Ishikawa (cell line): ENCODE measurements around the gene NEXMIF.

Experiments
- CEBPB ChIP-seq: IDR thresholded peaks from 2 replicates; pipeline ENCODE4 v1.6.1; 2012
- EGR1 ChIP-seq: IDR thresholded peaks from 2 replicates; pipeline ENCODE4 v1.6.1; 2012
- EP300 ChIP-seq: IDR thresholded peaks from 2 replicates; pipeline ENCODE4 v1.6.1; 2012; ENCODE audit warnings: borderline replicate concordance
- NFIC ChIP-seq: IDR thresholded peaks from 2 replicates; pipeline ENCODE4 v1.6.1; 2012
- RAD21 ChIP-seq: IDR thresholded peaks from 2 replicates; pipeline ENCODE4 v1.6.1; 2012; ENCODE audit warnings: low read depth
- TAF1 ChIP-seq: IDR thresholded peaks from 2 replicates; pipeline ENCODE4 v1.6.1; 2012; ENCODE audit warnings: low read depth, mild to moderate bottlenecking
- TEAD4 ChIP-seq: IDR thresholded peaks from 2 replicates; pipeline ENCODE4 v1.6.1; 2012
- YY1 ChIP-seq: IDR thresholded peaks from 2 replicates; pipeline ENCODE4 v1.6.1; 2012; ENCODE audit warnings: low read depth
- ZBTB7A ChIP-seq: IDR thresholded peaks from 2 replicates; pipeline ENCODE4 v1.6.1; 2012; ENCODE audit warnings: low read depth
- TF ChIP-seq, protein P1 (sequence below): IDR thresholded peaks from 2 replicates; pipeline ENCODE4 v1.6.1; 2012; ENCODE audit warnings: low read depth, mild to moderate bottlenecking
- TF ChIP-seq, protein P2 (sequence below): IDR thresholded peaks from 2 replicates; pipeline ENCODE4 v1.6.1; 2012

- TF ChIP-seq TAF1 (no peak), TEAD4 (no peak), RAD21 (no peak), YY1 (no peak), EP300 (no peak), CEBPB (no peak), EGR1 (no peak), NFIC (no peak), ZBTB7A (no peak)
- TF ChIP-seq, protein P1, sequence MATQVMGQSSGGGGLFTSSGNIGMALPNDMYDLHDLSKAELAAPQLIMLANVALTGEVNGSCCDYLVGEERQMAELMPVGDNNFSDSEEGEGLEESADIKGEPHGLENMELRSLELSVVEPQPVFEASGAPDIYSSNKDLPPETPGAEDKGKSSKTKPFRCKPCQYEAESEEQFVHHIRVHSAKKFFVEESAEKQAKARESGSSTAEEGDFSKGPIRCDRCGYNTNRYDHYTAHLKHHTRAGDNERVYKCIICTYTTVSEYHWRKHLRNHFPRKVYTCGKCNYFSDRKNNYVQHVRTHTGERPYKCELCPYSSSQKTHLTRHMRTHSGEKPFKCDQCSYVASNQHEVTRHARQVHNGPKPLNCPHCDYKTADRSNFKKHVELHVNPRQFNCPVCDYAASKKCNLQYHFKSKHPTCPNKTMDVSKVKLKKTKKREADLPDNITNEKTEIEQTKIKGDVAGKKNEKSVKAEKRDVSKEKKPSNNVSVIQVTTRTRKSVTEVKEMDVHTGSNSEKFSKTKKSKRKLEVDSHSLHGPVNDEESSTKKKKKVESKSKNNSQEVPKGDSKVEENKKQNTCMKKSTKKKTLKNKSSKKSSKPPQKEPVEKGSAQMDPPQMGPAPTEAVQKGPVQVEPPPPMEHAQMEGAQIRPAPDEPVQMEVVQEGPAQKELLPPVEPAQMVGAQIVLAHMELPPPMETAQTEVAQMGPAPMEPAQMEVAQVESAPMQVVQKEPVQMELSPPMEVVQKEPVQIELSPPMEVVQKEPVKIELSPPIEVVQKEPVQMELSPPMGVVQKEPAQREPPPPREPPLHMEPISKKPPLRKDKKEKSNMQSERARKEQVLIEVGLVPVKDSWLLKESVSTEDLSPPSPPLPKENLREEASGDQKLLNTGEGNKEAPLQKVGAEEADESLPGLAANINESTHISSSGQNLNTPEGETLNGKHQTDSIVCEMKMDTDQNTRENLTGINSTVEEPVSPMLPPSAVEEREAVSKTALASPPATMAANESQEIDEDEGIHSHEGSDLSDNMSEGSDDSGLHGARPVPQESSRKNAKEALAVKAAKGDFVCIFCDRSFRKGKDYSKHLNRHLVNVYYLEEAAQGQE, result no peak
- TF ChIP-seq, protein P2, sequence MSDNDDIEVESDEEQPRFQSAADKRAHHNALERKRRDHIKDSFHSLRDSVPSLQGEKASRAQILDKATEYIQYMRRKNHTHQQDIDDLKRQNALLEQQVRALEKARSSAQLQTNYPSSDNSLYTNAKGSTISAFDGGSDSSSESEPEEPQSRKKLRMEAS, result no peak
These were observed 240.8 kb downstream of the NEXMIF start for GRCh38 chrX:74684466-74684865.
